B cell (primary cell): ENCODE results near the gene XPNPEP1. TPM values are rescaled to one million over a fixed set of nuclear protein-coding genes. Genes with fewer than 3 reads are reported as not detected.

ENCODE experiments used
- ATAC-seq: fragments of 200-7000 bp; cut with Tn5 transposase; one replicate; pipeline ENCODE4 v1.10.0; 2021; ENCODE audit warnings: low read depth, mild to moderate bottlenecking, moderate number of reproducible peaks, moderate library complexity
- CTCF ChIA-PET: fragments of 350-600 bp; sonication (Branson Sonifier 250); formaldehyde crosslinking; loops from one replicate; lab custom pipeline; 2021; ENCODE audit warnings: antibody characterized with exemption, inconsistent platforms; lab: Charles Lee
- POLR2A ChIA-PET: fragments of 350-600 bp; sonication (Branson Sonifier 250); formaldehyde crosslinking; loops from one replicate; lab custom pipeline; 2021; ENCODE audit warnings: antibody characterized with exemption; lab: Charles Lee
- DNase-seq: peaks from one replicate; pipeline ENCODE4 v3.0.0; 2013
- H2AFZ ChIP-seq: 2 replicates; pipeline ENCODE4 v1.6.1; 2012; ENCODE audit warnings: mild to moderate bottlenecking, low read depth, low read length; ENCODE audit not compliant: insufficient read depth, poor library complexity, severe bottlenecking
- H3K27ac ChIP-seq, 2 donors: 1 replicate in 1 of 2; 2 replicates in 1 of 2; pipeline ENCODE4 v1.5.1; 2012 to 2013; ENCODE audit warnings: low read length in 2 of 2, mild to moderate bottlenecking in 2 of 2, moderate library complexity in 1 of 2
- H3K27me3 ChIP-seq, 4 experiments: fragments of 200-600 bp in 1 of 4; sonication (generic) in 1 of 4; replicated peaks in 1 of 4; 1 replicate in 2 of 4; 2 replicates in 2 of 4; pipeline versions ENCODE4 v1.6.1 to v1.7.0; 2013 to 2016; ENCODE audit warnings: low read length in 3 of 4, mild to moderate bottlenecking in 2 of 4, mixed read lengths in 1 of 4, moderate library complexity in 1 of 4; ENCODE audit not compliant: insufficient read depth in 4 of 4, control insufficient read depth in 3 of 4; ENCODE audit errors: control extremely low read depth in 1 of 4
- H3K36me3 ChIP-seq, 2 experiments: replicated peaks in 1 of 2; 1 replicate in 1 of 2; 2 replicates in 1 of 2; pipeline versions ENCODE4 v1.6.1 to v1.7.1; 2013; ENCODE audit warnings: low read length in 1 of 2; ENCODE audit not compliant: insufficient read depth in 2 of 2, control insufficient read depth in 1 of 2; ENCODE audit errors: control extremely low read depth in 1 of 2, extremely low read depth in 1 of 2
- H3K4me1 ChIP-seq, 2 donors: fragments of 200-600 bp in 1 of 2; sonication (generic) in 1 of 2; 1 replicate in 1 of 2; 2 replicates in 1 of 2; pipeline versions ENCODE4 v1.5.1 to v1.6.1; 2013 to 2017; ENCODE audit warnings: low read length in 2 of 2; ENCODE audit not compliant: control insufficient read depth in 2 of 2, insufficient read depth in 2 of 2
- H3K4me2 ChIP-seq: replicated peaks from 2 replicates; pipeline ENCODE3; 2012; ENCODE audit warnings: mild to moderate bottlenecking, low read depth, low read length; ENCODE audit not compliant: poor library complexity, severe bottlenecking
- H3K4me3 ChIP-seq, 5 experiments: fragments of 200-600 bp in 1 of 5; sonication (generic) in 1 of 5; 1 replicate in 3 of 5; 2 replicates in 2 of 5; pipeline versions ENCODE4 v1.5.1 to v1.7.0; 2011 to 2016; ENCODE audit warnings: low read length in 4 of 5, mild to moderate bottlenecking in 4 of 5, low read depth in 2 of 5, control low read depth in 1 of 5, moderate library complexity in 1 of 5; ENCODE audit not compliant: insufficient read depth in 1 of 5; ENCODE audit errors: control extremely low read depth in 1 of 5, extremely low read depth in 1 of 5
- H3K79me2 ChIP-seq: fragments of 200-600 bp; sonication (generic); one replicate; pipeline ENCODE4 v1.6.0; 2016; ENCODE audit warnings: low read length; ENCODE audit not compliant: control insufficient read depth, insufficient read depth
- H3K9ac ChIP-seq: fragments of 200-600 bp; sonication (generic); 2 replicates; pipeline ENCODE4 v1.6.1; 2017; ENCODE audit warnings: mild to moderate bottlenecking, low read length, moderate library complexity
- H3K9me3 ChIP-seq, 3 donors: one replicate each; pipeline versions ENCODE4 v1.6.1 to v1.7.1; 2013; ENCODE audit warnings: low read length in 2 of 3; ENCODE audit not compliant: control insufficient read depth in 2 of 3, insufficient read depth in 1 of 3; ENCODE audit errors: control extremely low read depth in 1 of 3
- H4K20me1 ChIP-seq: 2 replicates; pipeline ENCODE4 v1.6.0; 2012; ENCODE audit warnings: mild to moderate bottlenecking, low read length; ENCODE audit not compliant: insufficient read depth, control insufficient read depth, poor library complexity, severe bottlenecking
- H3K27ac Mint-ChIP-seq: one replicate; pipeline ENCODE4 v1.8.0; 2021; ENCODE audit warnings: mixed read lengths
- H3K27me3 Mint-ChIP-seq: one replicate; pipeline ENCODE4 v1.8.0; 2021; ENCODE audit warnings: mixed read lengths
- H3K4me1 Mint-ChIP-seq: one replicate; pipeline ENCODE4 v1.8.0; 2021; ENCODE audit warnings: mixed read lengths
- H3K4me3 Mint-ChIP-seq: one replicate; pipeline ENCODE4 v1.8.0; 2021; ENCODE audit warnings: mixed read lengths
- H3K9me3 Mint-ChIP-seq: one replicate; pipeline ENCODE4 v1.8.0; 2022; ENCODE audit warnings: mixed read lengths; ENCODE audit not compliant: insufficient read depth
- CTCF ChIP-seq: fragments of 200-600 bp; IDR thresholded peaks from one replicate; pipeline ENCODE4 v1.8.0; 2022; ENCODE audit warnings: antibody characterized with exemption, mild to moderate bottlenecking
- EZH2 ChIP-seq: IDR thresholded peaks from 2 replicates; pipeline ENCODE4 v1.6.1; 2012; ENCODE audit warnings: borderline replicate concordance, low read depth, mild to moderate bottlenecking, moderate library complexity, low read length; ENCODE audit not compliant: insufficient read depth, poor library complexity, severe bottlenecking
- WGBS: methylation state at CpG from one replicate; pipeline ENCODE4 v1.1.5; 2013; ENCODE audit warnings: missing lambda C conversion rate; ENCODE audit not compliant: insufficient coverage; 5-methylcytosine and 5-hydroxymethylcytosine counted together
- intact Hi-C: fragments of 100-400 bp; cut with micrococcal nuclease; formaldehyde crosslinking; loops from one replicate; pipeline ENCODE4 v1.10.0; 2022
- polyA plus RNA-seq: library from polyadenylated mRNA; depleted of rRNA; stranded (reverse); fragments of >200 nt; gene quantifications from 2 replicates; pipeline ENCODE4 v1.2.3, GENCODE V29; 2012
- total RNA-seq, 2 donors: library from RNA; stranded (reverse); fragments of 120-200 nt in 1 of 2; gene quantifications; 1 replicate in 1 of 2; 2 replicates in 1 of 2; pipeline versions ENCODE4 v1.2.3 to v1.2.4, GENCODE V29; 2013 to 2022

The XPNPEP1 gene
- total and polyA plus RNA-seq, 2 donors (not counting 1 experiment from before 2014, with no cell fraction given) = 60.6 to 70.8 TPM

- H3K27me3 Mint-ChIP-seq = no peaks in the 10 kb centered on the region
- H3K27ac ChIP-seq = no peak overlapping the region
- H3K27ac Mint-ChIP-seq = peak overlapping the region; percentile 37
- no peak overlapping the region for H3K4me3 ChIP-seq
- CTCF ChIA-PET = no interaction called here
- H3K36me3 ChIP-seq = peaks cover 0 to 36% of the 10 kb centered on the region in 2 experiments
- TF ChIP-seq EZH2 (no peak), CTCF (no peak)
- H3K79me2 ChIP-seq = peaks cover 16% of the 10 kb centered on the region
- POLR2A ChIA-PET = no interaction called here
- H3K9ac ChIP-seq = no peak overlapping the region
- H3K9me3 ChIP-seq = no peaks in the 10 kb centered on the region
- H3K4me3 Mint-ChIP-seq = no peak overlapping the region
- H3K9me3 Mint-ChIP-seq = no peaks in the 10 kb centered on the region
- WGBS = 59% methylated on average over 3 of the region's 5 CpGs
- H3K4me1 Mint-ChIP-seq = peaks cover 16% of the 10 kb centered on the region
- no peak for ATAC-seq
- no peaks in the 10 kb centered on the region for H3K27me3 ChIP-seq
- no peak for DNase-seq
- H2AFZ ChIP-seq = no peak overlapping the region
- no peak overlapping the region for H3K4me2 ChIP-seq
- H4K20me1 ChIP-seq = peaks cover 12% of the 10 kb centered on the region
- intact Hi-C loops = no loop called here
- no peaks in the 10 kb centered on the region for H3K4me1 ChIP-seq
Observed at GRCh38 chr10:109894516-109894915, 28.8 kb downstream of the XPNPEP1 start.

- Histone ChIP-seq H3K9ac (no peak overlapping the region), H3K36me3 (peaks cover 0 to 36% of the 10 kb centered on the region in 2 experiments), H2AFZ (no peak overlapping the region), H3K4me3 (no peak overlapping the region), H4K20me1 (peaks cover 9% of the 10 kb centered on the region), H3K79me2 (peaks cover 5% of the 10 kb centered on the region), H3K4me2 (no peak overlapping the region), H3K9me3 (no peaks in the 10 kb centered on the region), H3K4me1 (no peaks in the 10 kb centered on the region), H3K27ac (no peak overlapping the region), H3K27me3 (no peaks in the 10 kb centered on the region)
- CTCF ChIA-PET = interaction anchor here (2.1 kb wide), 1 partner anchor 9 kb away, joined by 10 read pairs; no protein-coding TSS in a partner anchor
- no peak overlapping the region for H3K27ac Mint-ChIP-seq
- TF ChIP-seq EZH2 (no peak), CTCF (no peak)
- peaks cover 16% of the 10 kb centered on the region for H3K4me1 Mint-ChIP-seq
- H3K4me3 Mint-ChIP-seq = no peak overlapping the region
- H3K27me3 Mint-ChIP-seq = no peaks in the 10 kb centered on the region
- WGBS = 100% methylated on average over 2 of the region's 4 CpGs
- intact Hi-C loops = no loop called here
- H3K9me3 Mint-ChIP-seq = no peaks in the 10 kb centered on the region
- no peak for ATAC-seq
- DNase-seq = no peak
- POLR2A ChIA-PET = interaction anchor here (0.5 kb wide), 1 partner anchor 411 kb away, joined by 5 read pairs; the partner anchor contains the start of gene SMNDC1
Observed at GRCh38 chr10:109893386-109893785, 29.9 kb downstream of the XPNPEP1 start.
